Activated gamma-delta T cell treated with Interleukin-2 at 50 U/mL for 16 hours (primary cell): ENCODE results near the gene LIM2.
A peak's percentile ranks its signal among the peaks of the same experiment; 100 is the strongest.
"Not testable (repeated sequence)": the region's sequence is repeated elsewhere in the genome, so short reads cannot be mapped to it uniquely, and the experiment has no call there.

ENCODE experiments used
- DNase-seq: peaks from one replicate; pipeline ENCODE4 v3.0.0-alpha.2; 2020

Gene LIM2

GRCh38 chr19:51387924-51388389, at the start of gene LIM2:
LIM2 (minus strand) TSS chr19:51387974; CDS start chr19:51387443, 531 bp downstream.
- no peak for DNase-seq

GRCh38 chr19:51434456-51434855, 46.7 kb upstream of the LIM2 start:
- no peak for DNase-seq

GRCh38 chr19:51433043-51433442, 45.3 kb upstream of the LIM2 start:
- no peak for DNase-seq

GRCh38 chr19:51431124-51431523, 43.4 kb upstream of the LIM2 start:
- no peak for DNase-seq

GRCh38 chr19:51430221-51430620, 42.4 kb upstream of the LIM2 start:
- no peak for DNase-seq

GRCh38 chr19:51427201-51427600, 39.4 kb upstream of the LIM2 start:
- DNase-seq, result no peak

- DNase-seq, result peak; percentile 88
Observed at GRCh38 chr19:51422053-51422448, 34.3 kb upstream of the LIM2 start.

- no peak for DNase-seq
Observed at GRCh38 chr19:51421229-51422052, 33.7 kb upstream of the LIM2 start.

GRCh38 chr19:51420511-51420910, 32.7 kb upstream of the LIM2 start:
- DNase-seq, result not testable (repeated sequence)

GRCh38 chr19:51418707-51419106, 30.9 kb upstream of the LIM2 start:
- no peak for DNase-seq

- DNase-seq, result no peak
Observed at GRCh38 chr19:51417810-51418157, 30.0 kb upstream of the LIM2 start.

- peak; percentile 17 for DNase-seq
Observed at GRCh38 chr19:51417107-51417809, 29.5 kb upstream of the LIM2 start, which contains the start of gene SIGLEC10. SIGLEC10 (minus strand) TSS chr19:51417642; CDS start chr19:51417581, 61 bp downstream.

GRCh38 chr19:51416422-51416821, 28.6 kb upstream of the LIM2 start:
- not testable (repeated sequence) for DNase-seq

- DNase-seq, result no peak
Observed at GRCh38 chr19:51415187-51415586, 27.4 kb upstream of the LIM2 start.

GRCh38 chr19:51410950-51411748, 23.4 kb upstream of the LIM2 start:
- no peak for DNase-seq

GRCh38 chr19:51407511-51408131, 19.8 kb upstream of the LIM2 start:
- DNase-seq, result peak; percentile 18

- no peak for DNase-seq
Observed at GRCh38 chr19:51402117-51402516, 14.3 kb upstream of the LIM2 start.

GRCh38 chr19:51399936-51400335, 12.2 kb upstream of the LIM2 start:
- not testable (repeated sequence) for DNase-seq

- no peak for DNase-seq
Observed at GRCh38 chr19:51399231-51399630, 11.5 kb upstream of the LIM2 start.

- DNase-seq, result no peak
Observed at GRCh38 chr19:51398096-51398704, 10.4 kb upstream of the LIM2 start.

- not testable (repeated sequence) for DNase-seq
Observed at GRCh38 chr19:51397453-51397852, 9.7 kb upstream of the LIM2 start.

GRCh38 chr19:51396175-51396574, 8.4 kb upstream of the LIM2 start:
- no peak for DNase-seq
